Mesendoderm (in vitro differentiated cells): ENCODE data around the gene STK25.

Source experiments
- DNase-seq: peaks from one replicate; pipeline ENCODE4 v3.0.0; 2013
- H2AK5ac ChIP-seq: 2 replicates; pipeline ENCODE4 v1.6.1; 2013; ENCODE audit warnings: low read length, inconsistent platforms
- H2BK120ac ChIP-seq: 2 replicates; pipeline ENCODE4 v1.6.1; 2013; ENCODE audit warnings: low read depth, mild to moderate bottlenecking, low read length, moderate library complexity, mixed read lengths
- H2BK15ac ChIP-seq: replicated peaks from 2 replicates; pipeline ENCODE4 v1.6.1; 2013; ENCODE audit warnings: low read depth, mild to moderate bottlenecking, moderate library complexity
- H2BK5ac ChIP-seq: 2 replicates; pipeline ENCODE4 v1.6.1; 2013; ENCODE audit warnings: low read length, inconsistent platforms
- H3K18ac ChIP-seq: 2 replicates; pipeline ENCODE4 v1.6.1; 2013; ENCODE audit warnings: mild to moderate bottlenecking, low read length, mixed read lengths
- H3K23ac ChIP-seq: one replicate; pipeline ENCODE4 v1.6.1; 2013; ENCODE audit warnings: low read length
- H3K27ac ChIP-seq: 2 replicates; pipeline ENCODE4 v1.5.1; 2013; ENCODE audit warnings: low read depth, mild to moderate bottlenecking, inconsistent platforms, low read length, moderate library complexity
- H3K27me3 ChIP-seq: 2 replicates; pipeline ENCODE4 v1.6.1; 2013; ENCODE audit warnings: low read length, control low read depth, mild to moderate bottlenecking, inconsistent platforms; ENCODE audit not compliant: insufficient read depth, poor library complexity
- H3K36me3 ChIP-seq: 2 replicates; pipeline ENCODE4 v1.6.1; 2013; ENCODE audit warnings: low read length, inconsistent platforms; ENCODE audit not compliant: control insufficient read depth, insufficient read depth
- H3K4ac ChIP-seq: one replicate; pipeline ENCODE4 v1.6.1; 2013; ENCODE audit warnings: low read depth, mild to moderate bottlenecking, low read length, moderate library complexity
- H3K4me1 ChIP-seq: 2 replicates; pipeline ENCODE4 v1.6.1; 2013; ENCODE audit warnings: low read depth, low read length, inconsistent platforms; ENCODE audit not compliant: control insufficient read depth
- H3K4me2 ChIP-seq: 2 replicates; pipeline ENCODE4 v1.6.1; 2013; ENCODE audit warnings: low read length
- H3K4me3 ChIP-seq: 2 replicates; pipeline ENCODE4 v1.5.1; 2013; ENCODE audit warnings: mild to moderate bottlenecking, low read length
- H3K56ac ChIP-seq: one replicate; pipeline ENCODE4 v1.6.1; 2013; ENCODE audit warnings: low read length
- H3K79me1 ChIP-seq: 2 replicates; pipeline ENCODE4 v1.6.1; 2013; ENCODE audit warnings: low read length, inconsistent platforms
- H3K79me2 ChIP-seq: 2 replicates; pipeline ENCODE4 v1.6.1; 2013; ENCODE audit warnings: mild to moderate bottlenecking, low read length; ENCODE audit not compliant: control insufficient read depth, insufficient read depth
- H3K9ac ChIP-seq: 2 replicates; pipeline ENCODE4 v1.6.1; 2013; ENCODE audit warnings: low read length, inconsistent platforms
- H4K5ac ChIP-seq: one replicate; pipeline ENCODE4 v1.6.1; 2013; ENCODE audit warnings: low read length
- H4K8ac ChIP-seq: one replicate; pipeline ENCODE4 v1.6.1; 2013; ENCODE audit warnings: low read depth, mild to moderate bottlenecking, control low read depth, low read length, moderate library complexity
- WGBS: extraction: QIAGEN DNeasy Blood & Tissue Kit; methylation state at CpG from one replicate; pipeline ENCODE4 v1.1.7; 2013; ENCODE audit warnings: low lambda C conversion rate, missing lambda C conversion rate; ENCODE audit not compliant: insufficient coverage; ENCODE audit errors: extremely low coverage; 5-methylcytosine and 5-hydroxymethylcytosine counted together

STK25 gene

GRCh38 chr2:241475267-241475666 is 33.1 kb downstream of the STK25 start:
- H3K56ac ChIP-seq, result no peak overlapping the region
- no peak overlapping the region for H3K27ac ChIP-seq
- no peak overlapping the region for H3K23ac ChIP-seq
- no peak overlapping the region for H2BK15ac ChIP-seq
- no peak overlapping the region for H3K4me2 ChIP-seq
- no peaks in the 10 kb centered on the region for H3K36me3 ChIP-seq
- DNase-seq, result no peak
- no peaks in the 10 kb centered on the region for H3K4me1 ChIP-seq
- H3K79me2 ChIP-seq, result no peaks in the 10 kb centered on the region
- no peak overlapping the region for H3K4ac ChIP-seq
- WGBS, result no CpG with 5 or more reads among the region's 3 CpGs
- no peak overlapping the region for H2BK120ac ChIP-seq
- H3K18ac ChIP-seq, result no peak overlapping the region
- no peak overlapping the region for H2BK5ac ChIP-seq
- H4K8ac ChIP-seq, result no peak overlapping the region
- H3K79me1 ChIP-seq, result no peaks in the 10 kb centered on the region
- H2AK5ac ChIP-seq, result no peak overlapping the region
- H3K9ac ChIP-seq, result no peak overlapping the region
- H3K4me3 ChIP-seq, result no peak overlapping the region
- no peak overlapping the region for H4K5ac ChIP-seq
- no peaks in the 10 kb centered on the region for H3K27me3 ChIP-seq

- Histone ChIP-seq H3K27me3 (no peaks in the 10 kb centered on the region), H3K9ac (no peak overlapping the region), H3K4me3 (no peak overlapping the region), H3K18ac (no peak overlapping the region), H2BK5ac (no peak overlapping the region), H3K36me3 (no peaks in the 10 kb centered on the region), H3K4me2 (no peak overlapping the region), H4K8ac (no peak overlapping the region), H2BK120ac (no peak overlapping the region), H3K4ac (no peak overlapping the region), H3K56ac (no peak overlapping the region), H2AK5ac (no peak overlapping the region), H4K5ac (no peak overlapping the region), H3K79me2 (no peaks in the 10 kb centered on the region), H3K79me1 (no peaks in the 10 kb centered on the region), H2BK15ac (no peak overlapping the region), H3K23ac (no peak overlapping the region), H3K27ac (no peak overlapping the region), H3K4me1 (no peaks in the 10 kb centered on the region)
- DNase-seq, result no peak
- no CpG with 5 or more reads among the region's 3 CpGs for WGBS
Observed at GRCh38 chr2:241473399-241473798, 35.0 kb downstream of the STK25 start.

GRCh38 chr2:241469746-241470145 is 38.6 kb downstream of the STK25 start:
- Histone ChIP-seq H3K9ac (no peak overlapping the region), H4K8ac (no peak overlapping the region), H3K4me2 (no peak overlapping the region), H3K4me1 (no peaks in the 10 kb centered on the region), H3K18ac (no peak overlapping the region), H3K4ac (no peak overlapping the region), H3K36me3 (no peaks in the 10 kb centered on the region), H4K5ac (no peak overlapping the region), H2AK5ac (no peak overlapping the region), H3K23ac (no peak overlapping the region), H3K27ac (no peak overlapping the region), H3K4me3 (no peak overlapping the region), H3K79me1 (no peaks in the 10 kb centered on the region), H3K79me2 (no peaks in the 10 kb centered on the region), H2BK15ac (no peak overlapping the region), H2BK5ac (no peak overlapping the region), H3K27me3 (no peaks in the 10 kb centered on the region), H2BK120ac (no peak overlapping the region), H3K56ac (no peak overlapping the region)
- WGBS, result no CpG with 5 or more reads among the region's 2 CpGs
- no peak for DNase-seq

- H3K56ac ChIP-seq, result no peak overlapping the region
- H3K27ac ChIP-seq, result no peak overlapping the region
- no peaks in the 10 kb centered on the region for H3K36me3 ChIP-seq
- H3K79me2 ChIP-seq, result no peaks in the 10 kb centered on the region
- H3K79me1 ChIP-seq, result no peaks in the 10 kb centered on the region
- H3K4me2 ChIP-seq, result no peak overlapping the region
- no peak overlapping the region for H2BK15ac ChIP-seq
- H3K9ac ChIP-seq, result no peak overlapping the region
- no peaks in the 10 kb centered on the region for H3K27me3 ChIP-seq
- no CpG with 5 or more reads among the region's 2 CpGs for WGBS
- H4K5ac ChIP-seq, result no peak overlapping the region
- H4K8ac ChIP-seq, result no peak overlapping the region
- H2AK5ac ChIP-seq, result no peak overlapping the region
- no peak for DNase-seq
- H3K4me1 ChIP-seq, result no peaks in the 10 kb centered on the region
- no peak overlapping the region for H2BK120ac ChIP-seq
- no peak overlapping the region for H2BK5ac ChIP-seq
- H3K18ac ChIP-seq, result no peak overlapping the region
- no peak overlapping the region for H3K4ac ChIP-seq
- no peak overlapping the region for H3K4me3 ChIP-seq
- H3K23ac ChIP-seq, result no peak overlapping the region
Observed at GRCh38 chr2:241468476-241468781, 40.0 kb downstream of the STK25 start.

- no peak overlapping the region for H3K9ac ChIP-seq
- DNase-seq, result no peak
- no peak overlapping the region for H2AK5ac ChIP-seq
- no peak overlapping the region for H2BK5ac ChIP-seq
- no peak overlapping the region for H4K8ac ChIP-seq
- H3K36me3 ChIP-seq, result no peaks in the 10 kb centered on the region
- no peaks in the 10 kb centered on the region for H3K4me1 ChIP-seq
- H3K79me1 ChIP-seq, result no peaks in the 10 kb centered on the region
- no peaks in the 10 kb centered on the region for H3K27me3 ChIP-seq
- H2BK120ac ChIP-seq, result no peak overlapping the region
- H4K5ac ChIP-seq, result no peak overlapping the region
- H3K4me2 ChIP-seq, result no peak overlapping the region
- H3K79me2 ChIP-seq, result no peaks in the 10 kb centered on the region
- no peak overlapping the region for H3K27ac ChIP-seq
- no peak overlapping the region for H3K23ac ChIP-seq
- H3K18ac ChIP-seq, result no peak overlapping the region
- no peak overlapping the region for H3K4me3 ChIP-seq
- H3K56ac ChIP-seq, result no peak overlapping the region
- H3K4ac ChIP-seq, result no peak overlapping the region
- no CpG with 5 or more reads among the region's 23 CpGs for WGBS
- H2BK15ac ChIP-seq, result no peak overlapping the region
Observed at GRCh38 chr2:241467777-241468475, 40.5 kb downstream of the STK25 start.

GRCh38 chr2:241466230-241466629 is 42.2 kb downstream of the STK25 start:
- WGBS, result no CpG with 5 or more reads among the region's 10 CpGs
- Histone ChIP-seq H3K79me1 (no peaks in the 10 kb centered on the region), H3K27ac (no peak overlapping the region), H3K79me2 (no peaks in the 10 kb centered on the region), H2BK5ac (no peak overlapping the region), H2BK15ac (no peak overlapping the region), H3K27me3 (no peaks in the 10 kb centered on the region), H2AK5ac (no peak overlapping the region), H3K4ac (no peak overlapping the region), H4K5ac (no peak overlapping the region), H3K18ac (no peak overlapping the region), H4K8ac (no peak overlapping the region), H3K4me3 (no peak overlapping the region), H2BK120ac (no peak overlapping the region), H3K56ac (no peak overlapping the region), H3K23ac (no peak overlapping the region), H3K4me2 (no peak overlapping the region), H3K36me3 (no peaks in the 10 kb centered on the region), H3K9ac (no peak overlapping the region), H3K4me1 (no peaks in the 10 kb centered on the region)
- DNase-seq, result no peak
